GM12891 (cell line): ENCODE measurements around the gene PCSK4.
"Not testable (repeated sequence)": the region's sequence is repeated elsewhere in the genome, so short reads cannot be mapped to it uniquely, and the experiment has no call there.

Experiments used
- DNase-seq: peaks from one replicate; pipeline ENCODE4 v3.0.0; 2011; ENCODE audit warnings: low spot score; ENCODE audit not compliant: insufficient read length
- FAIRE-seq: peaks from 2 replicates; lab custom pipeline; 2011; peaks lifted over from hg19 to GRCh38; lab: Jason Lieb, UNC
- PAX5 ChIP-seq: IDR thresholded peaks from 2 replicates; pipeline ENCODE4 v1.6.1; 2011; ENCODE audit warnings: low read length, moderate library complexity, mild to moderate bottlenecking; ENCODE audit not compliant: insufficient read depth, severe bottlenecking
- POLR2A ChIP-seq: IDR thresholded peaks from 2 replicates; pipeline ENCODE4 v1.6.1; 2011; ENCODE audit warnings: low read depth, low read length, control low read depth
- POLR2AphosphoS5 ChIP-seq: IDR thresholded peaks from 2 replicates; pipeline ENCODE4 v1.6.1; 2011; ENCODE audit warnings: low read depth, low read length, control low read depth
- POU2F2 ChIP-seq: IDR thresholded peaks from 2 replicates; pipeline ENCODE4 v1.6.1; 2011; ENCODE audit warnings: low read depth, mild to moderate bottlenecking, control low read depth, low read length, moderate library complexity
- SPI1 ChIP-seq: IDR thresholded peaks from 2 replicates; pipeline ENCODE4 v1.6.1; 2011; ENCODE audit warnings: low read depth, low read length, control low read depth
- TAF1 ChIP-seq: IDR thresholded peaks from 2 replicates; pipeline ENCODE4 v1.6.1; 2011; ENCODE audit warnings: low read depth, low read length, control low read depth

PCSK4 gene

DNA sequence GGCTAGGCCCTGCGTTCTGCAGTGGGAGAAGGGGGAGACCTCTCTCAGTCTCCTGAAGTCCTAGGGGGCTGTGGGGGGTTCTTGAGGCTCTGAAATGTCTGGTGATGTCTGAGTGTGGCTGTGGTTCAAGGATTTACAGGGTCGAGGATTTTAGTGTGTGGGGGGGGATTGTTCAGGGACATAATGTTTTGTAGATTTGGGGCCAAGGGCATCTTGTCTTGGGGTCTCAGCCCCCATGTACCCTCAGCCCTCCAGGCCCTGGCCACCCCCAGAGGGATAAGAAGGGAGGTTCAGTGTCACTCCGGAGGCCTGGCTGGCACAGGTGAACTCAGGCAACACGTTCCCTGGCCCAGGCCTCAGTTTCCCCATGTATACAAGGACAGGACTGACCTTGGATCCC is 42.6 kb downstream of the PCSK4 start:
- DNase-seq = no peak
- no peak for FAIRE-seq
- TF ChIP-seq POU2F2 (no peak), SPI1 (no peak), PAX5 (no peak), POLR2AphosphoS5 (no peak), TAF1 (no peak), POLR2A (no peak)

DNA sequence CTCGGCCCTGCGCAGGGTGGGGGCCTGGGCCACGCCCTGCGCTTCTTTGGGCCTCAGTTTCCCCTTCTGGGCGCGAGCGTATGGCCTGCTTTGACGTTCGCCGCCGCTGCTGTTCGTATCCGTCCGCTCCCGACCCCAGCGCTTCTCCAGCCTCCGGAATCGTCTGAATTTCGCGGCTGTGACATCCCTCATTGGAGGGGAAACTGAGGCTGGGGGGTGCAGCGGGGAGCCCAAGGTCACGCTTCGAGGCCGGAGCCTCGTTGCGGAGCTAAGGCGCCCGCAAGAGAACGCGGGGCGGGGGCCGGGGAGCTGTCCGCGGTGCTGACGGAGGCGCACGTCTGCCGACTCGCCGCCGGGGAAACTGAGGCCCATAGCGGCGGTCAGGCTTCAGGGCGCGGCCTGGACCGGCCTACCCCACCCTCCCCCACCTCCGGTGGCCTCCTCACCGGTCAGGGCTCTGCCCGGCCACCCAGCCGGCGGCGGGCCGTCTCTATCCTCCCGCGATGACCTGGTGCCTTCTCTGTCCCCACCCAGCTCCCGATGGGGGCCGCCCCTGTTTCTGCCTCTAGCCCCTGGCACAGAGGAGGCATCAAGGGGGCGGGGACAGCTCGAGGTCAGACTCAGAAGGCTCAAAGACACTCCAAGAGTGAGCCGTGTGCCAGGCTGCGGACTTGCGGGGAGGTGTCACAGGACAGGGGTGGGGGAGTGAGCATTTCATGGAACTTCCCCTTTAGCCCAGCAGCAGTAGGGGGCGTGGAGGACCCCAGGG is 43.3 kb downstream of the PCSK4 start:
- DNase-seq (no peak), FAIRE-seq (no peak)
- TF ChIP-seq POLR2A (no peak), SPI1 (no peak), PAX5 (no peak), POU2F2 (no peak), POLR2AphosphoS5 (no peak), TAF1 (no peak)

DNA sequence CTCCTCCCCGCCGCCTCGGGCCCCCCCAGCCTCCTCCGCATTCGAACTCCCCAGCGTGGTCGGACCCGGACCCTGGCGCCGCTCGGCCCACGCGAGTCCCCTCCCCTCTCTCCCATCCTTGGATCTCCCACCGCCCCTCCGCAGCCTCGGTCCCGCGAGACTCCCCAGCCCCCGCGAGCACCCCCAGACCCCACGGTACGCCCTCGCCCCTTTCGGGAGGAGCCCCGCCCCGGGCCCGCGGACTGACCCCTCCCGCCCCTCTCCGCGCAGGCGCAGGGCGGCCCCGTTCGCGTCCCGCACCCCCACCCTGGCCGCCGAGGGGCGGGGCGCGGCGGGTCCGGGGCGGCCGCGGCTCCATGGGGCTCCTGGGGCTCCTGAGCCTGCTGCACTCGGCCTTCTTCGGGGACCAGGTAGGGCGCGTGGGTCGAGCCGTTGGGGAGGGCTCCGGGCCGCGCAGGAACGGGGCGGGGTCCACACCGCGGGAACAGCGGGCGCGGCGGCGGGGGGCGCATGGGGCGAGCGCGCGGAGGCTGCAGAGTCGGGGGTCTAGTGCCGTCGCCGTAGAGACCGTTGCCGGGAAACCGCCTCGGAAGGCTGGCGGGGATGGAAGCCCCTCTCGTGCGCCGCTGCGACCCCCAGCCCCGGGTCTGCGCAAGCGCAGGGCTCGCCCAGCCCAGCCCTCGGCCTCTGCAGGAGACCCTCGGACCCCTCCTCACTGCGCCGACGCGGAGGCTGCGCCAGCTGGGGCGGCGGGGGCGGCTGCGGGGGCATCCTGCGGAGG is 44.0 kb downstream of the PCSK4 start:
- DNase-seq (no peak), FAIRE-seq (no peak)
- TF ChIP-seq TAF1 (no peak), POLR2A (no peak), POU2F2 (no peak), POLR2AphosphoS5 (no peak), PAX5 (no peak), SPI1 (no peak)

DNA sequence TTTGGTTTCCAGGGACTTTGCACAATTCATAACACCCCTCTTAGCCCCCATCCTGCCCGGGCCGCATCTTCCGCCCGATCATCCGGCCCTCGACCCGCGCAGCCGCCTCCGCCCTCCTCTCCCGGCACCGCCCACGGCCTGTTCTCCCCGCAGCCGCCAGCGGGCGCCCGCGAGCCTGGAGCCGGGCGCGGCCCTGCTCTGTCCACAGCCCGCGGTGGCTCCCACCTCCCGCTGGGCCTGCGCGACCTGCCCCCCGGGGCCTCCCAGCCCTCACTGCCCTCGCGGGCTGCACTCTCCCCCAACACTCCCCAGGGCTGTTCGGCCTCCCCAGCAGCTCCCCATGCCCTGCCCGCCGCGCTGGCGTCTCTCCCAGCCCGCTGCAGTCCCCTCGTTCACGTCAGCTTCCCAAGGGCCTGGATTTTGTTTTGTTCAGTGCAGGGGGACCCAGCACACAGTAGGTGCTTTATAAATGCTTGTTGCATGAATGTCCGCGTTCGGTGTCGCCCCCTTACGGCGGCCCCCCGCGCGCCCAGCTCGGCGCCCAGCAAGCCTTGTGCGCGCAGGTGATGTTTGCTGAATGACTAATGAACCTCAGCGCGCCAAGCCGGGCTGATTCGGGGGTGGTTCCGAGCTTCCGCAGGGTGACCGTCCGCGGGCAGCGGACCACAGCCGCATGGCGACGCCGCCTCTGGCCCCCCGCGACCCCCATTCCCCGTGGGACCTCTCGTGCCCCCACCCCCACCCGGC is 44.8 kb downstream of the PCSK4 start:
- TF ChIP-seq POU2F2 = no peak
- TF ChIP-seq POLR2A = no peak
- no peak for TF ChIP-seq POLR2AphosphoS5
- no peak for TF ChIP-seq TAF1
- no peak for TF ChIP-seq SPI1
- TF ChIP-seq PAX5 = no peak
- FAIRE-seq (peak; percentile 93), DNase-seq (peak; percentile 97)

DNA sequence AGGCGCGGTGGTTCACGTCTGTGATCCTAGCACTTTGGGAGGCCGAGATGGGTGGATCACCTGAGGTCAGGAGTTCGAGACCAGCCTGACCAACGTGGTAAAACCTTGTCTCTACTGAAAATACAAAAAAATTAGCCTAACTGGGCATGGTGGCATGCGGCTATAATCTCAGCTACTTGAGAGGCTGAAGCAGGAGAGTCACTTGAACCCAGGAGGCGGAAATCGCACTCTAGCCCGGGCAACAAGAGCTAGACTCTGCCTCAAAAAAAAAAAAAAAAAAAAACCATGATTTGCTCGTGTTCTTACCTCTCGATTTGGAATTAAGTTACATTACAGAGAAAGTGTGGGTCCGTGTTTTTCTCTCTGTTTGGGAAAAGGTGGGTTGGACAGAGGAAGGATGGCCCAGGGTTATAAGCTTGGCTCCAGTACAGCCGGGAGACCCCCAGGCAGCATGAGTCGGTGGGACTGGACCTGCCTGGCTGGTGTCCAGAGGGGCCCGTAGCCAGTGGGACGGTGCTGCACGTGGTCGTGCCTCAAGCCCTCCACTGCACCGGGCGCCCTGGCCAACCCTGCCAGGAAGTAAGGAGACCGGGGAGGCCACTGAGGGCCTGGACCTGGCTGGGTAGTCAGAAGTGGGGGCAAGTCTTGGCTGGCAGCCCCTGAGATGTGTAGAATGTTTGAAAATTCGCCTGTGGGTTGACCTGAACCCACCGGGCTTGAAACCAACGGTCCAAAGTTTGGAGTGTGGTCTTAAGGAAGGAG is 48.3 kb downstream of the PCSK4 start:
- FAIRE-seq = no peak
- TF ChIP-seq TAF1 (no peak), POLR2A (peak; percentile 54), POU2F2 (no peak), SPI1 (no peak), PAX5 (no peak)
- no peak for DNase-seq

DNA sequence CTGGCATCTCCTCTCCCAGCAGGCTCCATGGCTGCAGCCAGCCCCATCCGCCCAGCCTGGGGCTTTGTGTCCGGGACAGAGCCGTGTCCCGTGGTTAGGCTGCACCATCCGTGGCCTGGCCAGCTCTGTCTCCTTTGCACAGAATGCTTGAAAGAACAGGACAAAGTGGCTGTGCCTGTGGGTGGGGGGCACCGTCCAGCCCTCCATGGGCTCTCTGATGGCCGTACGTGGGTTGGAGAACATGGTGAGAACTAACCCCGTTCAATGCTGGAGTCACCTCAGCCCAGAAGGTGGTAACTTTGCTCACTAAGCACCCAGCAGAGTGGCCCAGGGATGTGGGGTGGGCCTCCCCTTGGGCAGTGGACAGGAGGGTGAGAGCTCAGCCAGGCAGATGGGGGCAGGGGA is 49.1 kb downstream of the PCSK4 start:
- DNase-seq (no peak), FAIRE-seq (no peak)
- TF ChIP-seq TAF1 = no peak
- TF ChIP-seq POLR2AphosphoS5 = peak; percentile 69; the same call in 1 of the 2 replicates

DNA sequence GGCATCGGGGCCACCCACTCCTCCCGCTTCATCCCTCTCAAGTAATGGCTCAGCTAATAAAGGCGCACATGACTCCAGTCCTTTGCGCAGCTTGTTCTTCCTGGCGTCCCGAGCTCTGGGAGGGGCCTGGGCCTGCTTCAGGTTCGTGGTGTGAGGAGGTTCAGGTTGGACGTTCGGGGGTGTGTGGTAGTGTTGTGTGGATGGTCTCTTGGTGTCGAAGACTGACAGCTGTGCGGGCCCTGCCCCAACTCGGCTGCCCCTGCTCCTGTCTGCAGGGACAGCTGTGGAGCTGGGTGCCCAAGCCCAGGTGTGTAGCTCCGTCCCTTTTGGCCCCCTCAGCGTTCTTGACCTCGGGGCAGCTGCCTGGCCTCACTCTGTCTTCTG is 49.7 kb downstream of the PCSK4 start:
- TF ChIP-seq POLR2A (no peak), SPI1 (no peak), PAX5 (no peak), POLR2AphosphoS5 (no peak), POU2F2 (no peak), TAF1 (no peak)
- FAIRE-seq = no peak
- DNase-seq = no peak

DNA sequence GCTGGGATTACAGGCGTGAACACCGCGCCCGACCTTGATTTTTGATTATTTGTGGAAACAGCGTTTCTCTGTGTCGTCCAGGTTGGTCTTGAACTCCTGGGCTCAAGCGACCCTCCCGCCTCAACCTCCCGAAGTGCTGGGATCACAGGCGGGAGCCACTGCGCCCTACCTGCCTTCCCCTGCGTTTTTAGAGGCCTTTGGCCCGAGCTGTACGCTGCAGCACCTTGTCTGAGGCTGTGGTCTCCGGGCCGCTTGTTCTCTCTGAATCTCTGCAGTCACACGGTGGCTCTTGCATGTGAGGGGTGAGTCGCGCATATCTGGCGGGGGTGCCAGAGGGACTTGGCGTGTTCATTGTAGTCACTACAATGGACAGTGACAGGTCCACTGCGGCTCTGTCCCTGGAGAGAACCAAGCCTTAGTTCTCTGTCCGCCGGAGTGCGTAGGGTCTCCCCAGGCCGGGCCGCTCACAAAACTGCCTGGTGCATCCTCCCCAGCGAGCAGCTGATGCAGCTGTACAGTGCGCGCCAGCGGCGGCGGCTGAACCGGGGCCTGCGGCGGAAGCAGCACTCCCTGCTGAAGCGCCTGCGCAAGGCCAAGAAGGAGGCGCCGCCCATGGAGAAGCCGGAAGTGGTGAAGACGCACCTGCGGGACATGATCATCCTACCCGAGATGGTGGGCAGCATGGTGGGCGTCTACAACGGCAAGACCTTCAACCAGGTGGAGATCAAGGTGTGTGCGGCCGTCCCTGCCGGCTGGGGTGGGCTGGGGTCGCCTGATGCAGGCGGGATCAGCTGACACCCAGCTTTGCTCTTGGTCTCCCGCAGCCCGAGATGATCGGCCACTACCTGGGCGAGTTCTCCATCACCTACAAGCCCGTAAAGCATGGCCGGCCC is 50.4 kb downstream of the PCSK4 start:
- not testable (repeated sequence) for FAIRE-seq, DNase-seq

DNA sequence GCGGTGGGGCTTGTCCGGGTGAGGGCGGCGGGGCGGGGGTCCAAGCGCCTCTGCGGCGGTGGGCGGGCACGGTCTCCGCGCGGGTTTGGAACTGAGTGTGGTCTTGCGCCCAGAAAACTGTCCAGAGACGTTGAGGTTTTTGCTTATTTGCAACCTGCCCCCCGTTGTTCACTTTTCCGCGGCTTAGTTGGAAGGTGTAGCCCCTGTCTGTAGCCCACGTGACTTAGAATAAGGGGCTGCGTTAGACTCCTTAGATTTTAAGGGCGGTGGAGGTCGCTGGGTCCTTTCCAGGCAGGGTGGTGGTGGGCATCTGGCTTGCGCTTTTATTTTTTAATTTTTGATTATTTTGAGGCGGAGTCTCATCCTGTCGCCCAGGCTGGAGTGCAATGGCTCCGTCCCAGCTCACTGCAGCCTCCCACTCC is 51.2 kb downstream of the PCSK4 start:
- DNase-seq (no peak), FAIRE-seq (no peak)
- TF ChIP-seq POLR2A (no peak), TAF1 (no peak), SPI1 (no peak), POLR2AphosphoS5 (no peak), POU2F2 (no peak), PAX5 (no peak)
